NCI-H2196 (cell line): ENCODE measurements around the gene SYNE2.
A peak's percentile ranks its signal among the peaks of the same experiment; 100 is the strongest.

Source experiments
- DNase-seq: peaks from one replicate; lab custom pipeline; 2025; ENCODE audit not compliant: unreplicated experiment; lab: John Stamatoyannopoulos, UW

Gene SYNE2

DNA sequence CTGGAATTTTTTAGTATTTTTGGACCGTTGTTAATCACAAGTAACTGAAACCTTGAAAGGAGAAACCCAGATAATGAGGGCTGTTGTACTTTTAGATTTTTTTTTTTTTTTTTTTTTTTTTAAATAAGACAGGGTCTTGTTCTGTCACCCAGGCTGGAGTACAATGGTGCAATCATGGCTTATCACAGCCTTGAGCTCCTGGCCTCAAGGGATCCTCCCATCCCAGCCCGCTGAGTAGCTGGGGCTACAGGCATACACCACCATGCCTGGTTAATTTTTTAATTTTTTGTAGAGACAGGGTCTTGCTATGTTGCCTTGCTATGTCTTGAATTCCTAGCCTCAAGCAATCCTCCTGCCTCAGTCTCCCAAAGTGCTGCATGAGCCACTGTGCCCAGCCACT is 211.6 kb downstream of the SYNE2 start:
- no peak for DNase-seq

DNA sequence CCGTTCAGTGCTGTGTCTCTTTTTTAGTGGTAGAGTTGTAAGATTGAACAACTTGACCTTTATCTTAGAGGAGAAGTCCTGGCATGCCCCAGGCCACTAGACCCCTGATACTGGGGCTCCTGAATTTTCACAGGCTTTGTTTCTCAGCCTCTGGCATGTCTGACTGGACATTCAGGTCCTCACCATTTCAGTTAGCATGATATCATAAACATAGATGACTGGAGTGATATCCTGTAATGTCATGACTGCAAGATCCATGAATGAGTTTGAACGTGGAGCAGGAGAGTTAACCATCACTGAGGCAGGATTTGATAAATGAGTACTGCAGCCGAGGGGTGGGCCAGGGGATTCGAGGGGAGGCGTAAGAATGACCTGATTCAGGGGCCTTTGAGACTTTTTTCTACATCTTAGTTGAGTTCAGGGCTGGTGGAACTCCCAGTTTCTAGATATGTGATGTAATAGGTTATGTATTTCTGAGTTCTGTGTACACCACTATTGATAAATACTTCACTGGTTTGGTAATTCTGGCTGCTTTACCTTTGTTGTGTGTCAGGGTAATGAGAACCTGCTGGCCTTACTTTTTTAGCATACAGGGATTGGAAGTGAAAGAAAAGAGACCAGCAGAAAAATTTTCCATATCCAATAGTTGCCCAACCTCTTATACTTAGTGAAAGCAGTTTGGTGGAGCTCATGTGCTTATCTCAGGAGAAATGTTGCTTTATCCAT is 217.0 kb downstream of the SYNE2 start:
- DNase-seq = no peak

- no peak for DNase-seq
Observed at GRCh38 chr14:64074961-64075612, 222.3 kb downstream of the SYNE2 start.

DNA sequence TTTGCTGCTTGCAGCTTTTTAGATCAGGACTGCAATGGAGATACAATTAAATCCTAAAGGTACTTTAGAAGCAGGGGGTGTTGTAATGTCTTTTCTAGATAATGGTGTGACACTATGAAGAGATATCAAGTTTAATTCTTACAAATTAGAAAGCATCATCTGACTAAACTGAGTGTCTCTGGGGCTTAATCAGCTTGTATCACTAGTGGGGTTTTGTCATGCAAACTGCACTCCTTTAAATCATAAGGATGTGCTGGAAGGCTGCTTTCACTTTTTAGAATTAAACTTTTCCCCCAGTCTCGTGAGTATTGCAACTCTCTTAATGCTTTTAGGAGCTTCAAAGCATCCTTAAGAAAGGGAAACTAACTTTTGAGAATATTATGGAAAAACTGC is 222.8 kb downstream of the SYNE2 start:
- DNase-seq = no peak

DNA sequence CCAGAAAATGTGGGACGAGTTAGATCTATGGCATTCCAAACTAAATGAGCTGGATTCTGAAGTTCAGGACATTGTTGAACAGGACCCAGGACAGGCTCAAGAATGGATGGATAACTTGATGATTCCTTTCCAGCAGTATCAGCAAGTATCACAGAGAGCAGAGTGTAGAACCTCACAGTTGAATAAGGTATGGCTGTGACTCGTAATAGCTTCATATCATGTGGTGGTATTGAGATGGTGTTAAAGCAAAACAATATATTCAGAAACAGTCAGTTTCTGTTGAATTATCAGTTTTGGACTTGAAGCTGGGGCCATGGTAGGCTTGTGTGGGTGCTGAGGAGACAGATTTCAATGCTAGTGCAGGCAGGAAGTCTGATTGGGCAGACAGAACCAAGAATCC is 227.6 kb downstream of the SYNE2 start:
- no peak for DNase-seq

- DNase-seq = no peak
Observed at GRCh38 chr14:64081174-64081746, 228.5 kb downstream of the SYNE2 start.

DNA sequence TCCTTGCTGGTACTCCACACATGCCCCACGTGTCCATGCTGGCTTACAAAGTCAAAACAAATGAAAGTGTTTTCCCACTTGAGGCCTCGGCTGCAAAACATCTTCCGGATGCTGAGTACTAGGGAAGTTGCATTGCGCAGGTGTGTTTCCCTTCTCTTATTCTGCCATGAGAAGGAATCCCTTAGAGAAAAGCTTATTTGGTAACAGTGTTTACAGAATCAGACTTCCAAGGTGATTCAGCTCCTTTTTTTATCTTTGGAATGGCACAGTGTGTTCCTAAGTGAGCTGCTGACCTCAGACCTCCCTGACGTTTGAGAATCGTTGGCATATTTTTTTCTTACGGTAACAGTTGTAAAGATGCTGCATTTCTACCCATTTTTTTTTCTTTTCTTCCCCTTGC is 230.0 kb downstream of the SYNE2 start:
- DNase-seq = no peak

DNA sequence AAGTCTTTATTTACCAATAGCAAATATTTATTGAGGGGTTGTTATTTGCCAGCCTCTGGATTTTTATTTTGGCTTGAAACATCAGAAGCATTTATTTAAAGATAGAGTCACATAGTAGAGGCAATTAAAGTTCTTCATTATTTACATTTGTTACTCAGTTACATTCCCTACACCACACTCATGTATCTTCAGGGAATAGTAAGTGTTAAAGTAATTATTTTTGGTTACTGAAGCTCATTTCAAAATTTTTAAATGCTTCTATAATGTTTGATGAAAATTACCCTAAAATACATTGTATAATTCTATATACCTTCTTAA is 235.8 kb downstream of the SYNE2 start:
- no peak for DNase-seq

GRCh38 chr14:64089920-64090319 is 237.1 kb downstream of the SYNE2 start:
- DNase-seq = no peak

GRCh38 chr14:64091217-64091616 is 238.4 kb downstream of the SYNE2 start:
- DNase-seq = no peak

DNA sequence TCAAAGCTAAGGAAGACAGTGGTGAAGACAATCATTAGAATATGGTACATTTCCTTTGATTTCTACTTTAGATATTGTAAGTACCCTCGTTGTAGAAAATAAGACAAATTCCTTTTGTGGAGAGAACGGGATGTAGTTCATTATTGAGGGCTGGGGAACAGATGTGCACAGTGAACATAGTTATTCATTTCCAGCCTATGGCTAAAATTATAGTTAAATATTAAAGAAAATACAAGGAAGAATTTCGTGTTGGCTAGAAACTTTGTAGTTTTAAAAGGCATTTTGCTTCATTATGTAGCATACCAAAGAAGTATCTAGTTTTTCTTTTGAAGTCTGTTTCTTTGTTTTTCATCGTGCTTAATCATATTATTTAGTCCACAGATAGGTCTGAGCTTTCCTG is 239.5 kb downstream of the SYNE2 start:
- DNase-seq = no peak

GRCh38 chr14:64092940-64093339 is 240.1 kb downstream of the SYNE2 start:
- peak; percentile 43 for DNase-seq

GRCh38 chr14:64095620-64096019 is 242.8 kb downstream of the SYNE2 start:
- no peak for DNase-seq

- no peak for DNase-seq
Observed at GRCh38 chr14:64098120-64098519, 245.3 kb downstream of the SYNE2 start.

DNA sequence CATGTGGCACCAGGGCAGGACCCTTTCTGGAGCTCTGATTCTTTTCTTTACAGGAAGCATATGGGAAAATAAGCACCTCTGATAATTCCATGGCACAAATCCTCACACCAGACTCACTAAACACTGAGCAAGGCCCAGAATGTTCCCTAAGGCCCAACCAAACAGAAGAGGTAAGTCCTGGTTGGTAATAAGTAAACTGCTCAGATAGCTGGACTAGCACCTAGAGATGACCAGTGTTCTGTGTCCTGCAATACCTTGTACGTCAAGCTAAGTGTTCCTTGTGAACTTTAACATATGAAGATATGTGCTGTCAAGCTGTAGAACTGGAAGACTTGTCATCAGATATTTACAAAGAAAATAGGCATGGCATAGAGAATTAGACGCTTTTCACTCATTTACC is 254.6 kb downstream of the SYNE2 start:
- DNase-seq = no peak

DNA sequence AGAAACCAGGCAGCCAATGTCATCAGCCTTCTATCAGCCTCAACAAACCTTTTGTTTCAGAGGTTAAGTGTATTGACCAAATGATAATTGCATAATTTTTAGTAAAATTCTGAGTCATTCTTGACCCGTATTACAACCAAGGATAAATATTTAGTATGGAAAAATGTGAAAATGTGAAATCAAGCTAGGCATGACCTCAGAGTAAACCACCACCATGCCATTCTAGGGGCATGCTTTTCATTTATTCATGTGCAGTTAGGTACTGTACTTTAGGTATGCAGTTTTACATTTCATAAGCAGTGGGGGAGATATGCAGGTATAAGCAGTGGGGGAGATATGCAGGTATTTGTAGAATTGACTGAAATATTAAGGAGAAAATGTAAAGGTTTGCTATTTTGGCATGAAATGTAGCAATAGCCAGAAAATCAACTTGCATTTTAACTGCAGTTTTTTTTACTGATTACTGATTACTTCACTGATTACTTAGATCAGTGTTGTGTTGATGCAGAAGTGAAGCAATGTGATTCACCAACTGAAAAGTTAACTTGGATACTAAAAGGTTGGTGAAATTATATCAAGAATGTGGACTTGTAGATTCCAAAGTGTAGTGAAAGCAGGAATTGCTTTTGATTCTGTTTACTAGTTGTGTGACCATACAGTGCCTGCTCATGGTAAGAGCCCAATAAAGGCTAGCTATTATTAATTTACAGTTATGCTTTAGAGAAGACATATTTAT is 257.2 kb downstream of the SYNE2 start:
- no peak for DNase-seq

- no peak for DNase-seq
Observed at GRCh38 chr14:64110802-64111201, 258.0 kb downstream of the SYNE2 start.

GRCh38 chr14:64112867-64113678 is 260.3 kb downstream of the SYNE2 start:
- peak; percentile 91 for DNase-seq

GRCh38 chr14:64114166-64114565 is 261.4 kb downstream of the SYNE2 start:
- DNase-seq = no peak

- DNase-seq = no peak
Observed at GRCh38 chr14:64114796-64115195, 262.0 kb downstream of the SYNE2 start.

GRCh38 chr14:64115401-64115800 is 262.6 kb downstream of the SYNE2 start:
- no peak for DNase-seq
